NCI-H1105 (cell line): ENCODE results near the gene DTNBP1.

ENCODE experiments used
- DNase-seq: peaks from one replicate; lab custom pipeline; 2025; lab: John Stamatoyannopoulos, UW

DTNBP1 gene, protein sequence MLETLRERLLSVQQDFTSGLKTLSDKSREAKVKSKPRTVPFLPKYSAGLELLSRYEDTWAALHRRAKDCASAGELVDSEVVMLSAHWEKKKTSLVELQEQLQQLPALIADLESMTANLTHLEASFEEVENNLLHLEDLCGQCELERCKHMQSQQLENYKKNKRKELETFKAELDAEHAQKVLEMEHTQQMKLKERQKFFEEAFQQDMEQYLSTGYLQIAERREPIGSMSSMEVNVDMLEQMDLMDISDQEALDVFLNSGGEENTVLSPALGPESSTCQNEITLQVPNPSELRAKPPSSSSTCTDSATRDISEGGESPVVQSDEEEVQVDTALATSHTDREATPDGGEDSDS

DNA sequence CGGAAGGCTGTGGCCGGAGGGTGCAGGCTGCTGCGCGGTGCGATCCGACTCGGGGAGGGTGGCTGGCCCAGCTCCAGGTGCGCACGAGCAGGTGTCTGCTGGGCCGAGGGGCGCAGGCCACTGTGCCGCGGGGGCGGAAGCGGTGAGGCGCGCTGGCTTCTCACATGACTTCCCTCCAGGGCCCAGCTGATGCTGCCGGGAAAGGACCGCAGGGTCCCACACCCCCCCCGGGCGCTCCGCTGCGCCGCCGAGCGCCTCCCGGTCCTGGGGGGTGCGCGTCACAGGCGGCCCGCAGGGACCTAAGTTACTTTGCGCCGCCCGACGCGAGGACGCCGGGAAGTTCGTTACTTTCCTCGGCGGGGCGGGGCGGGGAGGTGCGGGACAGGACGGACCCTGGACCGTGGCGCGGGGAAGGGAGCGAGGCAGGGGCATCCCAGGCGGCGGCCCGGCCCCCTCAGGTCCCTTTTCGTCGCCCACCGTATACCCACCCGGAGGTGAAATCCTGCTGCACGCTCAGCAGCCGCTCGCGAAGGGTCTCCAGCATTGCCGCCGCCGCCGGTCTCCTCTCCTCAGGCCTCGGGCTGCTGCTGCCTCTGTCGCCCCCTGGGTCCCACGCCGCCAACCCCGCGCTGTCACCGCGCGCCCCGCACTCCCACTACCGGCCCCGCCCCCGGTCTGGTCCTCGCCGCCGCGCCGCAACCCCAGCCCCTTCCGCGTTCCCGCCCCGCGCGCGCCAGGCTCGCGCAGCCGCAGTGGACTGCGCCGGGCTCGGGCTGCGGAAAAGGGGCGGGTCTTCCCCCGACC is at the start of gene DTNBP1:
Gene DTNBP1 (minus strand): TSS at position 703 of the 804 bp plus-strand sequence. CDS start 159 bp downstream, at position 544.
- DNase-seq, result peak; percentile 81

DNA sequence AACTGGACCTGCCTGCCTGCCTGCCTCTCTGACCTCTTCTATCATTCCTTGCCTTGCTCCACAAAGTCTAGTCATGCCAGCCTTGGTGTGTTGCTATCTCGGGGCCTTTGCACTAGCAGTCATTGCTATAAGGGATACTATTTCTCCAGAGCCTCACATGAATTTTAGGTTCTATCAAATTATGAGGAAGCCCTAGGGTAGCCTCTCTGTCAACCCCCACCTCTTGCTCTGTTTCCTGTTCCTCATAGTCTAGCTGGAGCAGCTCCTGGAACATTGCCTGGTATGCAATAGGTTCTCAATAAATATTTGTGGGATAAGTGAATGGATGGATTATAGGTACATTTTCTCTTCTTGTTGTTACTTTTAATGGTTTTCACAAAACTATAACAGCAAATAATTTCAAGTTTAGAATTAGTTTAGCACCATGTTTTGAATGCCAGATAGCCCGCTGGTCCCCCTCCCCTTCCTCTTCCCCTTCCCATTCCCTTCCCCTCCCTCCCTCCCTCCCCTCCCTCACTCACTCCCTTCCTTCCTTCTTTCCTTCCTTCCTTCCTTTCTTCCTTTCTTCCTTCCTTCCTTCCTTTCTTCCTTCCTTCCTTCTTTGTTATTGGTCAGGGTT is 46.9 kb upstream of the DTNBP1 start:
- DNase-seq, result no peak

DNA sequence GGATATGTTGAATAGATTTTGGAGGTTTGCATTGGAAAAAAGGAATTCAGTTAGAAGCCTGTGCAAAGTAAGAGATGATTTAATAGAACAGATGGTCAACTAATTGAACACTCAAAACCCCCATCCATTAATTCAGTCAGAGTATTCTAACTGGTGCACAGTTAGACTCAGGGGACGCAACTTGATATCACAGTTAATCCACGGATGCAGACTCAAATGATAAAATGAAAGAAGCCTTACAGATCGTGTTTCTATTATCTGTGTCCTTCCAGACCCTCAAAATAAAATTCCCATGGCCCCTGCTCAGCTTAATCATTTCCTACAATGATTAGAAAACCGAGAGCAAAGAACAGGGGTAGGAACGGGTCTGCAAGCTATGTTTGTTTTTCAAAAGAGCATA is 45.4 kb upstream of the DTNBP1 start:
- no peak for DNase-seq

DNA sequence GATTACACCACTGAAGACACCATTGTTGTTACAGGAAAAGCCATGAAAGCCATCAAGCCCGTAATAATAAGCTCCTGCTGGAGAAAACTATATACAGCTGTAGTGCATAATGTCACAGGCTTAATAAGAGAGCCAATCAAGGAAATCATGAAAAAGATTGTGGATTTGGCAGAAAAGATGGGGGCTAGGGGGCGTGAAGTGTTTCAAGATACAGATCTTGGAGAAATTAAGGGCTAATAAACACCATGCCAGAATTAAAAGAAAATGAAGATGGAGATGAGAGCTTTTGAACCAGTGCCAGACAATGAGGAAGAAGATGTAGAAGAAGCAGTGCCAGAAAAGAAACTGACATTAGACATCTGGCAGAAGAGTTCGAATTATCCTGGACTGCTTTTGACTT is 43.2 kb upstream of the DTNBP1 start:
- DNase-seq, result no peak

DNA sequence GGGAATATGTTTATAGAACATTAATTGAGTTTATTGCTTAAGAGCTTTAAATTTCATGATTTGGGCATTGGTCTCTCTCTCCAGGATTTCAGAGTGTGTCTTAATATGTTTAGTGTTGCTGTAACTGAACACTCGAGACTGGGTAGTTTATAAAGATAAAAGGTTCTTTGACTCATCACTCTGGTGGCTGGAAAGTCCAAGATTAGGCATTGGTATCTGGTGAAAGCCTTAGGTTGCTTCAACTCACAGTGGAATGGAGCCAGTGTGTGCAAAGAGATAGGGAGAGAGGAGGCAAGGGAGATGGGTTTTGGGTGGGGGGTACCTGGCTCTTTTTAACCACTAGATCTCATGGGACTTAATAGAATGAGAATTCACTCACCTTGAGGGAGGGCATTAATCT is 35.6 kb upstream of the DTNBP1 start:
- no peak for DNase-seq

DNA sequence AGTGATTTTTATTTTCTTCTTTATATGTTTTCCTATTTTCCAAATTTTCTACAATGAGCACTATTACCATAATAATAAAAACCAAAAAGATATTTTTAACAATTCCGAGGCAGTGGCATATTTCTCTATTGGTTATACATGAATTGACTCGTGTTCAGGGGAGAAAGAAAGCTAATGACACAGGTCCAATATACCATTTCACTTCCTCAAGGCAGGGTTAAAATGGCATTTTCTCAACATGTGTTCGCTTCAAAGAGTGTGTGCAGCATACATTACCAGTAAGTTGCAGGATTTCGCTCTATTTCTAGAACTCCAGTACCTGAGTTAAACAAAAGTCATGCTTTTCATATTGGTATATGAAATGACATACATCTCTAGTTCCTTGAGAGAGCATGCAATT is 35.1 kb upstream of the DTNBP1 start:
- DNase-seq, result no peak

DNA sequence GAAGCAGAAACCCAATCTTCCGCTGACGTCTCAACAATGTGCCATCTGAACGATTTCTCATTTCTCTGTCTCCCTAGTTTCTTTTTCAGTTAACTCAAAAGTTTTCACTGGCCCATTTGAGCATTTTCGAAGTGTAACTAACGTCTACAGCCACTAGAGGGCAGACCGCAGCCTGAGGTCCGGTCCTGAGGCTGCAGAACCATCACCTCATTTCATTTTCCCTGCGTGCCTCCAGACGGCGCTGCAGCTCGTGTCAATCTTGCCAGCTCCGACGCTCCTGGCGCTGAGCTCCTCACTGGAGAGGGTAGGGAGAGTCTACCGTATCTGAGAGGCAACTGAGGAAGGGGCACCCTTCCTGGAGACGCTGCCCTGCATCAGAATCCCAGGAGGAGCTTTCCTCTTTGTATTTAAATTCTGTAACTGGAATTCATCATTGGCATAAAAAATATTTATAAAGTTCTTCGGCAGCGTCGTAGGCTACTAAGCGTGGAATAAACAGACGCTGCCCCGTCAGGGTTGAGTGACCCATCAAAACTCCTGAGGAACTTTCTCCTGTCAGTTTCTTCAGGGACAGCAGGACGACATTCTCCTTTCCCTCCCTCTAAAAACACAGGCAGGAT is 28.5 kb upstream of the DTNBP1 start:
- peak; percentile 77 for DNase-seq

DNA sequence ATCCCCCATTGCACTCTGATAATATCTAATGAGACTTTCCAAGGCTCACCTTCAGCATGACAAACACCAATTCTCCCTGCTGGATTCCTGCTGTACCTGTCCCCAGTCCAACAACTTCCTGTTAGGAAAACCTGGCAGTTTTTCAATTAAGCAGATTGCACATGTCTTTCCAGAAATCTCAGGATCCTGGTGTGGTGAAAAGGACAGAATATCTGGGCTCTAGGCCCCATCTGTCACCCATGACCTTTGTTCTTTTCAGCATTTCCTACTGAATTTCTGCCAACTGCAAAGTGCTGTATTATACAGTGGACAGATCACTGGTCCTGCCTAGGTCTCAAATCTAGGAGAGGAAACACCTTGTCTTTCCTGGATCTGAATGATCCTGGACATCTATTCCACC is 27.7 kb upstream of the DTNBP1 start:
- DNase-seq, result no peak

DNA sequence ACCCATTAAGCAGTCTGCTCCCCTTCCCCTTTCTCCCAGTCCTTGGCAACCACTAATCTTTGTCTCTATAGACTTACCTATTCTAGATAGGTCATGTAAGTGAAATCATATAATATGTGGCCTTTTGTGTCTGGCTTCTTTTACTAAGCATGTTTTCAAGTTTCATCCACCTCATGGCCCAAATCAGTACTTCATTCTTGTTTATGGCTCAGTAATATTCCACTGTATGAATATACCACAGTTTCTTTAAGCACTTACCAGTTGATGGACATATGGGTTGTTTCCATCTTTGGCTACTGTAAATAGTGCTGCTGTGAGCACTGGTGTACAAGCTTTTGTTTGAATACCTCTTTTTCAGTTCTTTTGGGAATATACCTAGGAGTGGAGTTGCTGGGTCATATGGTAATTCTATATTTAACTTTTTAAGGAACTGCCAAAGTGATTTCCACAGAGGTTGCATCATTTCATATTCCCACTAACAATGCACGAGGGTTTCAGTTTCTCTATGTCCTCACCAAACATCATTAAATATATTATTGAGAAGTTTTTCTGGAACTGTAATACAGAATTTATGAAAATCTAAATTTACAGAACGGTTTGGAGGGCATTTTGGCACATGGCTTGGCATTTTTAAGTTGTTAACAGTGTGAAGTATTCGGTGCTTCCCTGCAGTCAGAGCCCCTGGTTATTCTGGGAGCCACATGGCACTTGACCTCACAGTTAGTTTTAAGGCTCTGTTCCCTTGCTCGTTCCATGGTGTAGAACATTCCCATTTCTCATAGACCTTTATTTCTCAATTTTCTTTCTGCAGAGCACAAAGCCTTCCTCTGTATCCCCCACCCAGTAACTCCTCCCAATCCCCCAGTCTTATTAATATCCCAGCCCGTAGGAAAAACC is 27.0 kb upstream of the DTNBP1 start:
- no peak for DNase-seq

DNA sequence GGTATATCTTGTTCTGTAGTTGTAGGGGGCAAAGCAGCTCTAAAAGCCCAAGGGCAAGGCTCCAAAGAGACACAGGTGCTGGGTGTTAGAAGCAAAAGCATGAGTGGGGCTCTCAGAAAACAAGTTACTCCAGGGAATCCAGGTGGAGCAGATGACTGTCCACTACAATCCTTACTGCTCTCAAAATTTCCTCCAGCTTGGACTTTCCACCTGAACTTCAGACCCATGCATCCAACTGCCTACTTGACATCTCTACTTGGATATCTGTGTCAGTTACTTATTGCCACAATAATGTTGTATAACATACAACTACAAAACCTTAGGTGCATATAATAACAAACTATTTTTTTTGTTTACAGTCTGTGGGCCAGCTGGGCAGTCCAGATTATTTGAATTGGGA is 22.8 kb upstream of the DTNBP1 start:
- DNase-seq, result no peak

DNA sequence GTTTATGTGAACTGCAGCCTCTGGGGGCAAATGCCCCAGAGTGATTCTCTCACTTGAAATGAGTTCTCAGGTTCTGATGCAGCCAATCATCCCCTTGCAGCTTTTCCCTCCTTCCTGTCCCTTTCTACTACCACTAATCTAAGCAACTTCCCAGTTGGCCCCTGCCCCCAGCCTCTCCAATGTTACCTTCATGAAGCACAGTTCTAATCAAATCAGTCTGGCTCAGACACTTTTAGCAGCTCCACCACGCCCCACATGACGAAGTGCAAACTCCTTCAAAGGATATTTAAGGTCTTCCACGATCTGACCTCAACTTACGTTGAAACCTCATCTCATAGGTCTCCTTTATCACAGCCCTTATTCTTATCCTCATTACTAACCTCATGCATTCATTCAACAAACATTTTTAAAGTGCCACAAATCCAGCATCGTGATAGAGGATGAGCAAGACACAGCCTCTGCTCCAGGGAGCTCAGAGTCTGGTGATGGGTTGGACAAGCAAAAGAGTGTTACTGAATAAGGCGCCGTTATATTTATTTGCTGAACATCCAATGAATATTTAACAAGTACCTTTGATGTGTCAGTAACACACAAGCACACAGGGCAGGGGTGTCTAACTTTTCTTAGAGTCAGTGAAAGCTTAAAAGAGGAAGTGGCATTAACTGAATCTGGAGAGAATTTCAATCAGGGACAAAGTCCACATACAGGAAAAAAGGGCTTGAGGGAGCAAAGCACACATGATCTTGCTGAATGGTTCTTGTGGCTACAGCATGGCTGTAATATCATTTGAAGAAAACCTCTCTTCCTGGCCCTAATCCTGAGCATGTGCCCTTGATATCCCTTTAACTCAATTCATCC is 20.4 kb upstream of the DTNBP1 start:
- DNase-seq, result no peak

DNA sequence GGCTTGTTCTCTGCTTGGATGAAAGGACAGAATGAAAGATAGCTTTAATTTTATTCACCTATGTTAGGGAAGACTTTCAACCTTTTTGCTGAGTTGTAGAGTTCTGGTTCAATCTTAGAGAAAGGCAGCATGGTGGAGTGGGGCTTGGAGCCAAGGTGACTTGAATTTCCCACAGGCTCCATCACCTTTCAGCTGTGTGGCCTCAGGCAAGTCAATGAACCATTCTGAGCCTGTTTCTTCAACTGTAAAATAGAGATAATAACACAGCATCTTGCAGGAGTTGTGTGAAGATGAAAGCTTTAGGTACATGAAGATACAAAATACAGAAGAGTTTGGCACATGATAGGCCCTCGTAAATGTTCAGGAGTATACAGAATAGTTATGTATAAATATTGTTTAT is 19.1 kb upstream of the DTNBP1 start:
- DNase-seq, result no peak

DNA sequence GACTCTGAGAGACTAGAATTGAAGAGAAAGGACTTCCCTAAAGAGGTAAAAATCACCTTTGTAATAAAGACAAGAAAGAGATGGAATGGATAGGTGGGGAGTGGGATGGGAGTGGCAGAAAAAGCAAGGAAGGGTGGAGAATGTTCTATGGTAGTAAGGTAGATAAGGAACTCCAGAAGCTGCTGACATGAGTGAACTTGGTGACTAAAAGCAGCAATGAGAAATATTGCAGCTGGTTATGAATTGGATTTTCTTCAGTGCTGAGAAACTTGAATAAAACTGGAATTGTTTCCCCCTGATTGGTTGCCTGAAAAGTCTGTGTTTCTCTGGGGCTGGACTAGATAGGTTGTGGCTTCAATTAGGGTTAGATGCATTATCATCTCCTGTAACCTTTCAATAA is 15.7 kb upstream of the DTNBP1 start:
- DNase-seq, result no peak

DNA sequence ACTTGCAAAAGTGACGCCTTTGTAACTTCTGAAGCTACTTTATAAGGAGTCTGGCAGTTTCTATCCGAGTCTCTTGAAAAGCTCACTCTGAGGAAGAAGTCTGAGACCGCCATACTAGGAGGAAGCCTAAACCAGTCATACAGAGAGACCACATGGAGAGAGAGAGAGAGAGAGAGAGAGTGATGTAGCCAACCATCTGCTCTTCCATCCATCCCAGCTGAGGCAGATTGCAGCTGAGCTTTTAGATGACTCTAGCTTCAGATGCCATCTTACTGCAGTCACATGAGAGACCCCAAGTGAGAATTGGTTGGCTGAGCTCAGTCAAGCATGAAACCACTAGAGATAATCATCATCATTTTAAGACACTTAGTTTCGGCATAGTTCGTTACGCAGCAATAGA is 15.0 kb upstream of the DTNBP1 start:
- no peak for DNase-seq

DNA sequence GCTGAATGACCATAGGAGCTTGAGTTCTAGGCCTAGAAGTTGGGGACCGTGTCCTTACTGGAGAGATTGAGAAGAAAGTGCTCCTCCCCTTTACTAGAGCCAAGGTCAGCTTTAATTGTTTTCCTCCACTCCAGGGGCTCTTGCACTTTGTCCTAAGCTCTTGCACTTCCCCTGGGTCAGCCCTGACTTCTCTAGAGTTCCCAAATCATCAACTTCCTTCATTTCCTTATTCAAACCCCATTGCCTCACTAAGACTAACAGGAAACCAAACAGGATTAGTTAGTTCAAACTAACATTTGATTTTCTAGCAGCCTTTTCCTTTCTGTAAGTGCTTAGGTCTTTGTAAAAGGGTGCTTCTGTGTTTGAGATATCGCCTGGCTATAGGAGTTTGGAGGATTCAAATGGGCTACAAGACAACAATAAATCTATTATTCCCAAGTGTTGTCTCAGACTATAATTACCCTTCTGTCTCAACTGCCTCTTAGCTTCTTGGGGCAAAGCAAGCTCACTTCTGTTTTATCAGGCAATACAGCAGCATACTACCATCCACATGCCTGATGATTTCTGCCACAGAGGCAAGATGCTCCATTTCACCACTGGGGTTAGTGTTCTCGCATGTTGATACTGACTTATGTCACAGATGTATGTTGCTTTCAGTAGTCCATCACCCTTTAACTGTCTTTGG is 12.8 kb upstream of the DTNBP1 start:
- no peak for DNase-seq

DNA sequence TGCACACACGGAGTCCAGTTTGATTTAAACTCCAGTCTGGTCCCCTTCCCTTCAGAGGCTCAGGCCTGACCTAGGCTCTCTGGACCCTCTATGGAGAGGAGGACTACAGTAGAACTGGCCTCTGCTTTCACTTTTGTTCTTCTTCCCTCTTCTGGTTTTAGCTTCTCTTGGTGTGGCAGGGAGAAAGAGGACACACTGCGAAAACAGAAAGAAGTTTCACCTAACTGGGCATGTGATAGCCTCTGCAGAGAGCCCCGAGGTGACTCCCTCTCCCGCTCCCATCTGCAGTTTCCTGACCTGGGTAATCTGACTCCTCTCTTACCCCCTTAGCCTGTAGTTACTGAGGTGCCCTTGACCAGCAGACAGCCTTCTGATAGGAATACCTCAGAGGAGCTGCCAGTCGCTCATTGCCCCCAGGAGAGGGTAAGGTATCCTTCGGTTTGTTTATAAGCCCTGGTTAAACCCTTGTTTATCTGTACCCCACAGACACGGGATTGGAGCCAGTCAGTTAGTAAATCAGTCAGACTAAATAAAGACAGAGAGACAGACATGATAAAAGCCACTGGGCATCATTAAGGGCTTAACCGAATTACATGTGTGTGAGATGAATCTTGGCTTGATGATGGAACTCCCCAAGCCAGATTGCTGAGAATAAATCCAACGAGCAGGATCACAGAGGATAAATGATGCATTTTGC is 12.0 kb upstream of the DTNBP1 start:
- no peak for DNase-seq

DNA sequence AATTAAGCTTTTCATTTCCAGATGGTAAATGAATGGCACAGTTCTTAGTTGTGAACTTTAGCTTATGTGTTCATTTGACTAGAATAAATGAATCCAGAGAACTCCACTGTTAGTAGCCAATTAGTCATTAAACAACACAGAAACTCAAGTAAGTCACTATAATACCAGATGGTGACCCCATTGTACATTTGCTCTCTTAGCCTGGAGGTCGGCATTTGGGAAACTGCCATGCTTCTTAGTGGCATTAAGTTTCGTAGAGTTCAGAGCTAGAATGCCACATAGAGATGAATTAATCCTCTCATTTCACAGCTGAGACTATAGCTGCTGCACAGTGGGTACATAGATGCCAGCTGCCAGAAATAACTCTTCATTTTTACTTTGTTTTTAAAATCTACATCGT is 10.8 kb upstream of the DTNBP1 start:
- no peak for DNase-seq

DNA sequence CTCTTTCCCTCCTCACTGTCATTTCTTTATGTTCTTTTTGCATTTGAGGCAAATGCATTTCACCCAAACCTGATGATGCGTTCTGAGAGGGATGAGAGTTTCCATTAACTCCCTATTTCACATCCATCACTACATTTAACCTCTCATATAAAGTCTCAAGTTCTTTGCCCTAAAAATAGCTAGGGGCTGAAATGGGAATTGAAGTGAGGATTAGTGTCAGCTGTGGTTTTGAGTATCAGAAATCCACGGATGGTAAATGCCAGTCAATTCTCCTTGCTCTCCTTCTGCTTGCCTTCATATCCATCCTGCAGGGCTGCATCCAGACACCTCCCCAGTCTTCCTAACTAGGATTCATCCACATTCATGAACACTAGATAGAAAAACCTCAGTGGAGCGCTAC is 10.0 kb upstream of the DTNBP1 start:
- no peak for DNase-seq

DNA sequence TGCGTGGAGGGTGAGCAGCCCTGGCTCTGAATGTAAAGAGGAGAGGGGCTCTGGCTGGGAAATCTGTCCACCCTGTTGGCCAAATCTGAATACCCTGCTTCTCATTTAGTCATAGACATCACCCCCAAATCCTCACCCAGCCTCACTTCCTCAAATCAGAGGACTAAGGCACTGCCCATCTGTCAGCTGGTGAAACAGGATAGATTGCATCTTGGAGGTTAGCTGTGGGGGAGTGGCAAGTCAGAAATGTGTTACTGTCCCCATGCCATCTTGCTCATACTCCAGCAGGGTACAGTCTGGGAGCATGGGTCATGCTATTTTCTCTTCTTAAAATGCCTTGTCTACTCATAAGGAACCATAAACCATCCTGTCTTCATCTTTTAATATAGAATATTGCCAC is 9.5 kb upstream of the DTNBP1 start:
- no peak for DNase-seq
